HG03520 (cell line): Measurements from ENCODE around the gene CLTA.

ENCODE experiments used
- ATAC-seq: cut with Tn5 transposase; IDR thresholded peaks from one replicate; pipeline ENCODE4 v1.9.1; 2021; ENCODE audit warnings: mild to moderate bottlenecking, moderate library complexity; ENCODE audit not compliant: unreplicated experiment

CLTA gene, protein sequence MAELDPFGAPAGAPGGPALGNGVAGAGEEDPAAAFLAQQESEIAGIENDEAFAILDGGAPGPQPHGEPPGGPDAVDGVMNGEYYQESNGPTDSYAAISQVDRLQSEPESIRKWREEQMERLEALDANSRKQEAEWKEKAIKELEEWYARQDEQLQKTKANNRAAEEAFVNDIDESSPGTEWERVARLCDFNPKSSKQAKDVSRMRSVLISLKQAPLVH

DNA sequence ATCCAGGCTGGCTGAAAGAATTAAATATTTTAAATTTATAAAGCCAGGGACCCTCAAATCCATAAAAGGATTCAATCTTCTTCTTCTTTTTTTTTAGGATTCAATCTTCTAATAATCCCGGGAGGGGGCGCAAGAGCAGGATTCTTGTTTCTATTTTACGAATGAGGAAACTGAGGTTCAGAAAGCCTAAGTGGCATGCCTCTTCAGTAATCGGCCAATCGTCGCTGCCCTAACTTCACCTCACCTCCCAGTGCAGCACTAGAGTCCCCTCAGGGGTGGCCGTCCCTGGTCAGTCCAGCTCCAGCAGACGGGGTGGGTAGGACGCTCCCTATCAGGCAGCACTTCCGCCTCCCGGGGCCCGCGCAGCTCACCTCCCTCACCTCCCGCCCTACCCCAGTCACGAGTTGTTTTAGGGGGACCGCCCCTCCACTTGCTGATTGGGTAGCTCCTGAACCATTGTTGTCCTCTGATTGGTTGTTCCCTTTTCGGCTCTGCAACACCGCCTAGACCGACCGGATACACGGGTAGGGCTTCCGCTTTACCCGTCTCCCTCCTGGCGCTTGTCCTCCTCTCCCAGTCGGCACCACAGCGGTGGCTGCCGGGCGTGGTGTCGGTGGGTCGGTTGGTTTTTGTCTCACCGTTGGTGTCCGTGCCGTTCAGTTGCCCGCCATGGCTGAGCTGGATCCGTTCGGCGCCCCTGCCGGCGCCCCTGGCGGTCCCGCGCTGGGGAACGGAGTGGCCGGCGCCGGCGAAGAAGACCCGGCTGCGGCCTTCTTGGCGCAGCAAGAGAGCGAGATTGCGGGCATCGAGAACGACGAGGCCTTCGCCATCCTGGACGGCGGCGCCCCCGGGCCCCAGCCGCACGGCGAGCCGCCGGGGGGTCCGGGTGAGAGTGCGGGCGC is at the start of gene CLTA:
Gene CLTA, plus strand, starts transcription at position 534 of the 902 bp plus-strand sequence. Its CDS starts 136 bp downstream, at position 670.
- ATAC-seq = peak; percentile 95

DNA sequence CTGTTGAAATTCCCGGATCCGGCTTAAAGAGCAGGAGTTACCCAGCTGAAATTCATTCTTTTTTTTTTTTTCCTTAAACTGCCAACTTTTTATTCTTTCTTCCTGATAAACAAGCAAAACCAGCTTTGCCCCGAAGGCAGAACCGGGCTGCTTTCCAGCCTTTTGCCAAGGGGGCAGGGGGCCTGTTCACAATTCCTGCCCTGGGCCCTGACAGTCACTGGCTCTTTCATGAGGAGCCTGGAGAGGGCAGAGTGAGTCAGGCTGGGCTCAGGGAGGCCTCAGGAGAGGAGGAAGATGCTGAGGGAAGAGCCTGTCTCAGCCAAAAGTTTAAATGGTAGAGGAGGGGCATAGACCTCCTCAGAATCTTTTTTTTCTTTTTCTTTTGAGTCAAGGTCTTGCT is 49.4 kb upstream of the CLTA start:
- no peak for ATAC-seq

DNA sequence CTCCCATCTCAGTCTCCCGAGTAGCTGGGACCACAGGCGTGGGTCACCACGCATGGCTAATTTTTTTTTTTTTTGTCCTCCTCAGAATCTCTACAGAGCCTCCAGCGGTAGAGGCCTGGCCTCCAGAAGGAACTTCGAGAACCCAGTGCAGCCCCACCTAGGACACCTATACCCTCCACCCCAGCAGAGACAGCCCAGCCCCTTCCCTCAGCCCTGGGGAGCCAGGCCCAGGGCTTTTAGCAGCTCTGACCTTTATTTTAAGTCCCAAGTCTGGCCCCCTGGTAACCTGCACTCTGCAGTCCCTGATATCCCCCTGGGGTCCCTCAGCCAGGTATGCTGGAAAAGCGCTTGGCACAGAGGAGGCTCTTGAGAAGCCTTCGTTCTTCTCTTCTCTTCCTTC is 49.0 kb upstream of the CLTA start:
- ATAC-seq = no peak

DNA sequence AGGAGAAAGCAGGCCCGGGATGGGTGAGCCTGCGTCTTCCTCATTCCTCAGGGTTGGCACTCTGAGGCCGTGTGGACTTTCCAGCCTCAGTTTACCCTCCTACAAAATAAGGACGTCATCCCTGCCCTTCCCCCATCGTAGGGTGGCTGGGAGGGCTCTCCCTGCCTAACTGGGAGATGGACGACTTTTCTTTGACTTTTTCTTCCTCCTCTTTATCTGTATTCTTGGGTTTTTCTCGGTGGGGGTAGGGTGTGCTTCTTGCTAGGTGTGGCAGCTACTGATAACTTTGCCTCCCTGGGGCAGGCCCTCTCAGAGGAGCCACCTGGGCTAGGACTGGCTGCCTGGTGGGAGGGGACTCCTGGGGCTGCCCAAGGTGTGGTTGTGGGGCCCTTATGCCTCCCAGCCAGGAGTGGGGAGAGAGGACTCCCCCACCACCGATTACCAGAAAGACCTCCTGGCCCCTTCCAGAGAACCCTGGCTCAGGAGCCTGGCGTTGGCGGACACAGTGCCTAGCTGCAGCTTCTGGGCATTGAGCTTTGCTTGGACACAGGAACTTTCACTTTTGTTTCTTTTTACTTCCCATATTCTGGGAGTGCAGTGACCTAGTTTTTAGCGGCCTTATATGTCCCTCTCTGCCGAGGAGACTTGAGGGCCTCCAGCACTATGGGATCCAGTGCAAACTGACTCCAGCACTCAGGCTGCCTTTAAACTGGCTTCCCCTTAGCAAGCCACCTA is 48.0 kb upstream of the CLTA start:
- ATAC-seq = no peak

DNA sequence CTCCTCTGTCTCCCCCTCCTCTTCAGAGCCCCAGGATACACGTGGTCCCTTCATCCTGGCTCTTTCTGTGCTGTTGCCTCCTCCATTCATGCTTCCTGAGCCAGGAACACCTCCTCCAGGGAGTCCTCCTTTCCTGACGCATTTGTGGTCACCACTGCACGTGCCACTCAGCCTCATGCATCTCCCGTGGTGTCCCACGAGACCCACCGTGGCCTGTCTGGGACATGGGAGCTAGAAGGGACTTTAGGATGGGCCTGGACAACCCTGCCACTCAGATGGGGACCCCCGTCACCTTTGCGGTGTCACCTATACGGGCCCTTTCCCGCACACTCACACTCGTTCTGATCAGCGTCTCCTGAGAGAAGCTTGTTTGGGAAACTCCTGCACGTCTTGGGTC is 47.5 kb upstream of the CLTA start:
- no peak for ATAC-seq

DNA sequence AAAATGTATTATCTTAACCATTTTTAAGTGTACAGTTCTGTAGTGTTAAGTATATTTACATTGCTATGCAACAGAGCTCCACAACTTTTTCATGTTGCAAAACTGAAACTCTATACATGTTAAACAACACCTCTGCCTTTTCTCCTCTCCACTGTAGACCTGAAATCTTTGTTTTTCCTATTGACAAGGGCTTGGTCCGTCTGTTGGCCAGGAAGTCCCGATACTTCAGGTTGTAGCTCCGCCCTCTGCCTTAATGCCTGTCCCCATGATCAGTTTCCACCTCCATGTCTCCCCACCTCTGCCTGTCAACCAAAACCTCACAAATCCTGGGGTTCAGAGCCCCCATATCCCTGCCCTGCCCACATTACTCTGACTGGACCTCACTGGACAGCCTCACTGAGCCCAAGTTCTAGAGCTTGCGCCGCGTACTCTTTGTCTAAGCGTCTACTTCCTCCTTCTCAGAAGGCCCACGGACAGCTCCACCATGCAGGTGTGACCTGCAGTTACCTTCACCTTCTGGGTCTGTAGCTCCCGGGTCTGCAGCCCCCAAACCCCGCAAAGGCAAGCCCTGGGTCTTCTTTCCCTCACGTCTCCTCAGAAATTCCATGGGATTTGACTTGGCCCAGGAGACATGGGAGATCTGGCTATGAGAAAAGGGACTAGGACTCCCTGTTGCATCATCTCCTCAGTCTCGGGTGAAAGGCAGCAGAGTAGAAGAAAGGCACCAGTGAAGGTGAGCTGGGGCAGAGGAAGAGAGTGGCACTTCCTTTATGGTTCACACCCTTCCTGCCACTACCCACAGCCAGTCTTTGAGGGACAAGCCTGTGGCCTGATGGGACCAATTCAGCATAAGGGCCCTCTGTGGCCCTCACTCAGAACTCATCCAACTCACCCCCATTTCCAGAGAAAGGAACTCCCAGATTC is 46.1 kb upstream of the CLTA start:
- no peak for ATAC-seq

DNA sequence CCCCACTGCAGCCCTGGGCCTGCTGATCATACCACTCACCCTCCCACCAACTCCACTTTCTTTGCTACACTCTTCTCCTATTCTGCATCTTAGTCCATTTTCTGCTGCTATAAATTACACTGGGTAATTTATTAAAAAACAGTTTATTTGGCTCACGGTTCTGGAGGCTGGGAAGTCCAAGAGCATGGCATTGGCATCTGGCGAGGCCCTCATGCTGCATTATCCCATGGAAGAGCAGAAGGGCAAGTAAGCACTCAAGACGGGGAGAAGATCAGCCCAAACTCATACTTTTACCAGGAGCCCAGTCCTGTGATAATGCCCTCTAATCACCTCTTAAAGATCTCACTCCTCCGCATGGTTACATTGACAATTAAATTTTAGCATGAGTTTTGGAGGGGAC is 44.8 kb upstream of the CLTA start:
- ATAC-seq = no peak

DNA sequence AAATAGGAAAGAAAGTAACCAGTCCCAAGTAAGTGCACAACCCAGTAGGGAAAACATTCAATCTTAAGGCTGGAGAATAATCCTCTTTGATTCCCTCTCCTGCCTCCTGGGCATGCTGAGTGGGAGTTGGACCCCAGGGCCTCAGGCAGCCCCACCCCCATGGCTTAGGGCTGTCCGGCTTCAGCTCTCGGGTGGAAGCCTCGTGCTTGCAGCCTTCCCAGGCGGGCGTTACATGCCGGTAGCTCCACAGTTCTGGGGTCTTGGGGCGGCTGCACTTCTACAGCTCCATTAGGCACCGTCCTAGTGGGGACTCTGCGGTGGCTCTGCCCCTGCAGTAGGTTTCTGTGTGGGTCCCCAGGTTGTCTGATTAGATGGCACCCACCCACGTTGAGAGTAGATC is 44.1 kb upstream of the CLTA start:
- no peak for ATAC-seq

DNA sequence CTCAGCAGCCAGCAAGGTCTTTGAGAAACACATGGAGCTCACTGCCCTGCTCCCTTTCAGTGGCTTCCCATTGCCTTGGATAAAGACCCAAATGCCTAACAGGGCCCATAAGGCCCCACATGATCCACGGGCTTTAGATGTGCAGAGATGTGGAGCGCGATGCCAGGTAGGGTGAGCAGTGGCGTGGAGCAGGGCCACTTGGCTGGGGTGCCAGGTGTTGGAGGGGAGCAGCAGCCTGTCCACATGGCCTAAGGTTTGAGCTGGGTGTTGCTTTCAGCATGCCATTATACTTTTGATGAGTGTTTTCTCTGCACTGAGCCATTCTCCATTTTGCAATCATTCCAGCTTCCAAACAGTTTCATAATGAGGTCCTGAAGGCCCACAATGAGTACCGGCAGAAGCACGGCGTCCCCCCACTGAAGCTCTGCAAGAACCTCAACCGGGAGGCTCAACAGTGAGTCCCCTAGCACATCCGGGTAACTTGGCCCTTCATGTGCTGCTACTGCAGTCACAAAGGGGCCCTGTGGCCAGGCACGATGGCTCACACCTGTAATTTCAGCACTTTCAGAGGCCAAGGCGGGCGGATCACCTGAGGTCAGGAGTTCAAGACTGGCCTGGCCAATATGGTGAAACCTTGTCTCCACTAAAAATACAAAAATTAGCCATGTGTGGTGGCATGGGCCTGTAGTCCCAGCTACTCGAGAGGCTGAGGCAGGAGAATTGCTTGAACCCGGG is 43.1 kb upstream of the CLTA start:
- ATAC-seq = no peak

DNA sequence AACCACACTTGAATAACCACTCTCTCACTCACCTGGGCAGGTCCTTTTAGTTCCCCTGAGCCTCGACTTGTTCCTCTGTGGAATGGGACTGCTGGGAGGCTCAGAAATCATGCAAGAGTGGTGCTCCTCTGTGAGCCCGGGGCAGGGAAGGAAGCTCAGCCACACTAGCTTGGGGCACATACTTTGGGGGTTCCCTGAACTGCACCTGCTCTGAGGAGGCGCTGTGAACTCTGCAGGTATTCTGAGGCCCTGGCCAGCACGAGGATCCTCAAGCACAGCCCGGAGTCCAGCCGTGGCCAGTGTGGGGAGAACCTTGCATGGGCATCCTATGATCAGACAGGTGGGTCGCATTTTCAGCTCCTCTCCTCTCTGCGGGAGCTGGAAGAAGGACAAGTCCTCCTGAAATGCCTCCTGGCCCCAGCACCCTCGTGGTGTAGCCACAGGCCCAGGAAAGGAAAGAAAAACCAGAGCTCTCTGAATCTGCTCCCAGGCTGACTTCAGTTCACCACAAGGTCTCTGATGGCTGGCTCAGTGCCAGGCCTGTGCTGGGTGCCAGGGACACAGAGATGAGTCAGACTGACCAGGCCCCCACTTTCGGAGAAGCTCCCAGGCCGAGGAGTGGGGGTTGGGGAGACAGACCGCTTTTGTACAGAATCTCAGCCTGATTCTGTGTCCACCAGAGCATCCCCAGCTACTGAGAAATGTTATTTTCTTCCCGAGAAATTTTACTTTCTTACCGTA is 42.2 kb upstream of the CLTA start:
- ATAC-seq = no peak

DNA sequence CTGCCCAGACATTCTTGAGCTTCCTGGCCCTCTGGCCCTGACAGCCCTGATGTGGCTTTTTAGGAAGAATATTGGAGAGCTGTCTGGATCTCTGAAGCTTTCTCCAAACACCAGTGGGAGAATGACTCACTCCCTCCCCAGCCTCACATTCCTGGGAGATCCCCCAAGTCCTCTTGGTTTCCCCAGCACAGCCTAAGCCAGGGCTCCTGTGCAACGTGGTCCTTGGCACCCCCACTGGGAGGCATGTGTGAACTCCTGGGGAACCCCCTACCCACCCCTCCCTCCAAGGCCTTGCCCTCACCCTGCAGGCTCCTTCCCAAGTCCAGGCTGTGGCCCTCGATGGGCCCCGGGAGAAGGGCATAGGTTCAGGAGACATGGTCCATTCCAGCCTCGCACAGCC is 41.5 kb upstream of the CLTA start:
- no peak for ATAC-seq

DNA sequence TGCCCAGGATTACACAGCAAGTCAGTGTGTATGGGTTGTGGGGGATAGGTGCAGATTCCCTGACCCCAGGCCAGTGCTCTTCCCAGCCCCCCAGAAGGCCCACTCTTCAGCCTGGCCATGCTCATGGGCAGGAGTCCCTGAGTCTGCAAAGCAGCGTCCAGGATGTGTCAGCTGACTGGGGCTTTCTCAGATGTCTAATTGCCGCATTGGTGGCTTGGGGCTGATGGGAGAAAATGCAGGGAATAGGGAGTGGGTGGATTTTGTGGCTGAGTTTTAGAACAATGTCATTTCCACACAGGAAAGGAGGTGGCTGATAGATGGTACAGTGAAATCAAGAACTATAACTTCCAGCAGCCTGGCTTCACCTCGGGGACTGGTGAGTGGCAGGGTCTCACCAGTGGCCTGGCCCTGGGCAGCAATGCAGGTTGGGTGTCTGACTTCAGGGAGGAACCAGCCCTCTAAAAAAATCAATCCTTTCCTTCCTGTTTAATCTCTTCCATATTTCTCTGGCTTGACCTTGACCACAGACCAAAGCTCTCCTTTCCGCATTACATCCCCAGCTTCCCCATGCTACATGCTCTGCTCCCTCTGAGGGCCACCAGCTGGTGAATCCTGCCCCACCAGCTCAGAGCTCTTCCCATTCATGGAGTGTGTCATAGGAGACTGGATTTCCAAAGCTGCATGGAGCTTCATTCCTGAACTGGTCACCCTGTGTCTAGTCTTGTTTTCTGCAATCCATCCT is 40.0 kb upstream of the CLTA start:
- no peak for ATAC-seq

DNA sequence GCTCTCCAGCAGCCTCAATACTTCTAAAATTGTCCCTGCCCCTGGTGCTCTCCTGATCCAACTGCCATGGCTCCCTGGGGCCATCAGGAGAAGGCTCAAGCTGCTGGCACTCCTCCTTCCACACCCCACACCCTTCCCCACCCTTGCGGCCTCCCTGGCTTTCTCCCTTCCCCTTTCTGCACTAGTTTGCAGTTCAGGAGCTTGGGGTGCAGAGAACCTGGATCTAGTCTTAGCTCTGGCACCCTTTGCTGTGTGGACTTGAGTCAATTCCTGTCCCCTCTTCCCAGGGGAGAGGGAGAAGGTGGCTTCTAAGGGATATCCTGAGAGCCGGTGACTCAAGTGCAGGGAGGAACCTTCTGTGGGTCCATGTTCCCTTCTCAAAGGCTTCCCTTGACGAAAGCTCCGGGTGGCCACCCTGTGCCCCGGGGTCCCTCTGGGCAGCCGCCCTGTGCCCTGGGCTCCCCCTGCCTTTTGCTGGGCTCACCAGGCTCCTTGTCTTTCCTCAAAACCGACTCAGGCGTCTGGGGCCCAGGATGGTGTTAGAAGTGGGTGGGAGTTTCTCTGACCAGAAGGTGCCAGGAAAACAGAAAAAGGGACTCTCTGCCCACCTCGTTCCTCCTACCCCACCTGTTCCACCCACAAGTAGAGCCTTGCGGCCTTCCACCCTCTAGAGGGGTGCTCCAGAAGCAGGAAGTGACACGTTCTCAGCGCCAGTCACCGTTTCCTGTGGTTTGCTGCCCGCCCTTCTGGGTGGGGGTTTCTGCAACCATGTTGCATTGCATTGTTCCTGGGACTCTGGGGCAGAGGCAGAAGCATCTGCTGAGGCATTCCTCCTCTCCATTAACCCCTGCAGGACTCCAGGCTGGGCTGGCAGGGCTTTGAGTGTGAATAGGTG is 39.2 kb upstream of the CLTA start:
- ATAC-seq = peak; percentile 81

DNA sequence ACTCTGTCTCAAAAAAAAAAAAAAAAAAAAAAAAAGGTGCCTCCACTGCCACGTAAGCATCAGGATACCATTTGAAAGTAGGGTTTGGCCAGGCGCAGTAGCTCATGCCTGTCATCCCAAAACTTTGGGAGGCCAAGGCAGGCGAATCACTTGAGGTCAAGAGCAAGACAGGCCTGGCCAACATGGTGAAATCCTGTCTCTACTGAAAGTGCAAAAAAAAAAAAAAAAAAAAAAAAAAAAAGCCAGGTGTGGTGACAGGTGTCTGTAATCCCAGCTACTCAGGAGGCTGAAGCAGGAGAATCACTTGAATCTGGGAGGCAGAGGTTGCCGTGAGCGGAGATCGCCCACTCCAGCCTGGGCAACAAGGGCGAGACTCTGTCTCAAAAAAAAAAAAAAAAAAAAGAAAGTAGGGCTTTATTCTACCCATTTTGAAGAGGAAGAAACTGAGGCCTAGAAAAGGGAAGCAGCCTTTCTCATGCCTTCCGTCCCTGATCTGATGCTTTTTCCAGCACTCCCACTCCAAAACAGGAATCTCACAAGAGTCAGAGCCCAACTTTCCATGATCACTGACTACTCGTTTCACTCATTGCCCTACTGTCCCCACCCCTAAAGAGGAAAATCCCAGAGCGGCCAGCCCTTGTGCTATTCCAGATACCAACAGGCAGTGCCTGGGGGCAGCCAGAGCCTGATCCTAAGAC is 37.8 kb upstream of the CLTA start:
- ATAC-seq = no peak

DNA sequence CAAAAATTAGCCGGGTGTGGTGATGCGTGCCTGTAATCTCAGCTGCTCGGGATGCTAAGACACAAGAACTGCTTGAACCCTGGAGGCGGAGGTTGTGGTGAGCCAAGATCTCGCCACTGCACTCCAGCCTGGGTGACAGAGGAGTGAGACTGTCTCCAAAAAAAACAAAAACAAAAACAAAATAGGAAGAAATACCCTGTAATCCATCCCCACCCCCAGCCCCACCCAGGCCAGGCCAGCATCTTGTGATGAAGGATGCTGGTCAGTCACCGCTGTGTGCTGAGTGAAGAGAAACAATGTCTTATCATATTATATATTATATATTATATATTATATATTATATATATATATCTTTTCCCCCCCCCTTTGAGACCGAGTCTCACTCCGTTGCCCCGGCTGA is 37.0 kb upstream of the CLTA start:
- ATAC-seq = no peak

DNA sequence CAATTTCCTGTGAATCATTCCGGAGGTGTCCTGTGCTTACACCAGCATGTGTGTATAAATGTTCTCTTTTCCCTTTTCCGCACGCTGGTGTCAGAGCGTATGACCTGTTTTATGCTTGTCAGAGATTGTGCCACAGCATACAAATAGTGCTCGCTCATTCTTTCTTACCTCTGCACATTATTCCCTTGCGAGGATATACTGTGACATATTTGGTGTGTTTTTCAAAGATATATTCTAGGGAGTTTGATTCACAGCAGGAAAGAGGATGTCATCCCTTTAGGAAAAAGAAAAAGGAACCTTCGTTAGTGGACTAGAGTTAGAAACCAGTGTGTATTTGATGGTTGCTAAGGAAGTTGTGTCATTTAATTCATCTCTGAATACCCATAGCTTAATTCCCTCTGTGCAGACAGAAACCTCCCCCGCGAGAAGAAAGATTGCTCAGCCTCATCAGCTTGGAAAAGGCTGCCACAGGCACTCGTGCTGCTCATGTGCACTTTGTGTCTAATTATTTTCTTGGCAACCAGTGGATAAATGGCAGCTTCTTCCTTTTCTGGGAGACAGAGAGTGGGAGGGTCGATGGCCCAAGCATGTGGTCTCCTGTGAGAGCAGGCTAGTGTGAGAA is 36.3 kb upstream of the CLTA start:
- no peak for ATAC-seq

DNA sequence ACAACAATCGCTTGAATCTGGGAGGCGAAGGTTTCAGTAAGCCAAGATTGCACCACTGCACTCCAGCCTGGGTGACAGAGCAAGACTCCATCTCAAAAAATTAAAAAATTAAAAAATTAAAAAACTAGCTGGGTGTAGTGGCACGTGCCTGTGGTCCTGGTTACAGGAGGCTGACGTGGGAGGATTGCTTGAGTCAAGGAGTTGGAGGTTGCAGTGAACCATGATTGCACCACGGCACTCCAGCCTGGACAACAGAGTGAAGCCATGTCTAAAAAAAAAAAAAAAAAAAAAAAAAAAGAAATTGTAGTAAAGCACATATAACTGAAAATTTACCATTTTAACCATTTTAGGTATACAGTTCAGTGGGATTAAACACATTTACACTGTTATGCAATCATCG is 34.6 kb upstream of the CLTA start:
- ATAC-seq = no peak
